NCI-H524 (cell line): ENCODE data around the gene GPSM1.

Experiments used
- DNase-seq, 2 experiments: peaks; one replicate each; lab custom pipeline; 2025; lab: John Stamatoyannopoulos, UW

GPSM1 gene

GRCh38 chr9:136327304-136327974, at the start of gene GPSM1:
TSS of gene GPSM1 (plus strand) at chr9:136327539. CDS start at chr9:136327696, 157 bp downstream.
- DNase-seq: peak in 1 of 2 experiments; percentile 43

GRCh38 chr9:136277746-136278145, 49.6 kb upstream of the GPSM1 start:
- DNase-seq: no peak

- DNase-seq: no peak
These were observed 49.1 kb upstream of the GPSM1 start for GRCh38 chr9:136278221-136278620.

- no peak for DNase-seq
These were observed 48.4 kb upstream of the GPSM1 start for GRCh38 chr9:136278894-136279293.

GRCh38 chr9:136279471-136279870, 47.9 kb upstream of the GPSM1 start:
- no peak for DNase-seq

- DNase-seq: no peak
These were observed 46.6 kb upstream of the GPSM1 start for GRCh38 chr9:136280535-136281315.

GRCh38 chr9:136281421-136282271, 45.7 kb upstream of the GPSM1 start:
- DNase-seq: no peak

- no peak for DNase-seq
These were observed 45.0 kb upstream of the GPSM1 start for GRCh38 chr9:136282272-136282861.

- DNase-seq: peak; percentile 87 to 93
These were observed 43.8 kb upstream of the GPSM1 start for GRCh38 chr9:136283291-136284235.

GRCh38 chr9:136284311-136284710, 43.0 kb upstream of the GPSM1 start:
- no peak for DNase-seq

GRCh38 chr9:136284951-136285350, 42.4 kb upstream of the GPSM1 start:
- DNase-seq: no peak

- no peak for DNase-seq
These were observed 41.6 kb upstream of the GPSM1 start for GRCh38 chr9:136285501-136286358.

- no peak for DNase-seq
These were observed 40.9 kb upstream of the GPSM1 start for GRCh38 chr9:136286359-136286986.

- no peak for DNase-seq
These were observed 40.4 kb upstream of the GPSM1 start for GRCh38 chr9:136286987-136287379.

GRCh38 chr9:136287960-136288753, 39.2 kb upstream of the GPSM1 start:
- DNase-seq: no peak

- peak in 1 of 2 experiments; percentile 28 for DNase-seq
These were observed 37.5 kb upstream of the GPSM1 start for GRCh38 chr9:136289651-136290507.

GRCh38 chr9:136290508-136291000, 36.8 kb upstream of the GPSM1 start:
- no peak for DNase-seq
